Activated naive CD4-positive, alpha-beta T cell treated with Interleukin-2 at 50 U/mL for 16 hours (primary cell): ENCODE results near the gene LCTL.
"Not testable (repeated sequence)": the region's sequence is repeated elsewhere in the genome, so short reads cannot be mapped to it uniquely, and the experiment has no call there.

Experiments
- DNase-seq: peaks from one replicate; pipeline ENCODE4 v3.0.0-alpha.2; 2020

The LCTL gene

GRCh38 chr15:66564136-66565041 is 1.4 kb downstream of the LCTL start:
- no peak for DNase-seq

GRCh38 chr15:66563566-66564110 is 2.2 kb downstream of the LCTL start:
- no peak for DNase-seq

GRCh38 chr15:66563126-66563525 is 2.7 kb downstream of the LCTL start:
- DNase-seq: no peak

GRCh38 chr15:66560856-66561525 is 4.8 kb downstream of the LCTL start:
- DNase-seq: no peak

GRCh38 chr15:66558271-66558670 is 7.5 kb downstream of the LCTL start:
- DNase-seq: no peak

- DNase-seq: no peak
Measured at GRCh38 chr15:66555685-66556084, 10.1 kb downstream of the LCTL start.

- DNase-seq: no peak
Measured at GRCh38 chr15:66545255-66545654, 20.5 kb downstream of the LCTL start.

GRCh38 chr15:66542896-66543295 is 22.9 kb downstream of the LCTL start:
- DNase-seq: no peak

- no peak for DNase-seq
Measured at GRCh38 chr15:66535056-66535455, 30.7 kb downstream of the LCTL start.

GRCh38 chr15:66524838-66525237 is 41.0 kb downstream of the LCTL start:
- no peak for DNase-seq

- DNase-seq: no peak
Measured at GRCh38 chr15:66523926-66524325, 41.9 kb downstream of the LCTL start.

- DNase-seq: no peak
Measured at GRCh38 chr15:66515901-66516322, 49.9 kb downstream of the LCTL start.

GRCh38 chr15:66514586-66514985 is 51.2 kb downstream of the LCTL start:
- no peak for DNase-seq

- DNase-seq: no peak
Measured at GRCh38 chr15:66508293-66508883, 57.4 kb downstream of the LCTL start.

- DNase-seq: no peak
Measured at GRCh38 chr15:66505818-66506217, 60.0 kb downstream of the LCTL start.

- no peak for DNase-seq
Measured at GRCh38 chr15:66505430-66505811, 60.4 kb downstream of the LCTL start.

GRCh38 chr15:66504563-66505429 is 61.0 kb downstream of the LCTL start, which contains the start of the genes RPL4 and ZWILCH:
Gene RPL4, minus strand, starts transcription at chr15:66504855. Its CDS starts 65 bp downstream, at chr15:66504790.
Gene ZWILCH, plus strand, starts transcription at chr15:66505326. Its CDS starts 13 bp downstream, at chr15:66505339.
- peak; percentile 84 for DNase-seq

GRCh38 chr15:66503780-66504562 is 61.8 kb downstream of the LCTL start:
- no peak for DNase-seq

GRCh38 chr15:66503041-66503648 is 62.7 kb downstream of the LCTL start:
- DNase-seq: not testable (repeated sequence)

GRCh38 chr15:66502491-66502890 is 63.3 kb downstream of the LCTL start:
- DNase-seq: no peak

- not testable (repeated sequence) for DNase-seq
Measured at GRCh38 chr15:66500346-66500745, 65.5 kb downstream of the LCTL start.
